ENCODE results near the gene THSD4.

DNA sequence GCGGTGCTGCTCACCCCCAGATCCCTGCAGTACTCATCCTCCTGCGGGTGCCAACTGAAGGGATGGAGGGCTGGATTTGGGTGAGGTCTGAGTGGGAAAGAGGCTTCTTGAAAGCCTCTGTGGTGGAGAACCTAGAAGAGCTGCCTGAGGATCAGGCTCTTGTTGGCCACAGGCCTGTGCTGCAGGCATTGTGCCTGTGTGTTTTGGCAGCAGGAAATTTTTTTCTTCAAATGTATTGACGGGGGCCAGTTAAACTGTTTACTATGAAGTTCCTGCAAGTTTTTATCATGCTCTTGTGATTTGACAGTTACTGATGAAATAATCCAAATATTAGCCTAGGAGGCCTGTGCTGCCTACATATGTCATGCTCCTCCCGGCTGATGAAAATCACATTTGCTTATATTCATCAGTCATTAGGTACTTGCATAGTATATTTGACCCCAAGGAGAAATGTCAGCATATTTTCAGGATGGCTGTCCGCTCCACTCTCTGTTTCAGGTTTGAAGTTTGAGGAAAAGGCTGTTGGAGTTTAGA lies 103.1 kb downstream of the THSD4 start:
- TF ChIP-seq, protein P1, sequence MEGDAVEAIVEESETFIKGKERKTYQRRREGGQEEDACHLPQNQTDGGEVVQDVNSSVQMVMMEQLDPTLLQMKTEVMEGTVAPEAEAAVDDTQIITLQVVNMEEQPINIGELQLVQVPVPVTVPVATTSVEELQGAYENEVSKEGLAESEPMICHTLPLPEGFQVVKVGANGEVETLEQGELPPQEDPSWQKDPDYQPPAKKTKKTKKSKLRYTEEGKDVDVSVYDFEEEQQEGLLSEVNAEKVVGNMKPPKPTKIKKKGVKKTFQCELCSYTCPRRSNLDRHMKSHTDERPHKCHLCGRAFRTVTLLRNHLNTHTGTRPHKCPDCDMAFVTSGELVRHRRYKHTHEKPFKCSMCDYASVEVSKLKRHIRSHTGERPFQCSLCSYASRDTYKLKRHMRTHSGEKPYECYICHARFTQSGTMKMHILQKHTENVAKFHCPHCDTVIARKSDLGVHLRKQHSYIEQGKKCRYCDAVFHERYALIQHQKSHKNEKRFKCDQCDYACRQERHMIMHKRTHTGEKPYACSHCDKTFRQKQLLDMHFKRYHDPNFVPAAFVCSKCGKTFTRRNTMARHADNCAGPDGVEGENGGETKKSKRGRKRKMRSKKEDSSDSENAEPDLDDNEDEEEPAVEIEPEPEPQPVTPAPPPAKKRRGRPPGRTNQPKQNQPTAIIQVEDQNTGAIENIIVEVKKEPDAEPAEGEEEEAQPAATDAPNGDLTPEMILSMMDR (conservative IDR thresholded peaks at IDR 0.05 in 1 of 2, IDR thresholded peaks at IDR 0.05 in 1 of 2; ENCODE audit: extremely low read depth in 1 of 2, insufficient read depth in 1 of 2, low read depth in 1 of 2, low read length in 2 of 2): no peak
- TF ChIP-seq EZH2 (IDR thresholded peaks at IDR 0.05; ENCODE audit: borderline replicate concordance, low read length): no peak
